K562 (cell line): ENCODE measurements around the gene EVA1B. TPM values are rescaled to one million over a fixed set of nuclear protein-coding genes. Genes with fewer than 3 reads are reported as not detected.

ENCODE experiments used
- ATAC-seq: fragments of 200-7000 bp; cut with Tn5 transposase; 3 replicates; pipeline ENCODE4 v1.9.1; 2020; ENCODE audit warnings: moderate library complexity
- BruUV-seq: library from RNA; stranded (reverse); fragments of 400-500 nt; replicated peaks from 2 replicates; lab custom pipeline; 2021; lab: Mats Ljungman, UMichigan
- CTCF ChIA-PET: fragments of 300-600 bp; formaldehyde crosslinking; extraction: SDS; loops from one replicate; lab custom pipeline; 2021; ENCODE audit warnings: low intra/inter-chr PET ratio; lab: Yijun Ruan, JAX
- POLR2A ChIA-PET: fragments of 300-600, 350-650 bp; sonication (Branson Sonifier 250); formaldehyde crosslinking; extraction: SDS; loops from one replicate; lab custom pipeline; 2021; ENCODE audit warnings: antibody characterized with exemption, inconsistent platforms; lab: Yijun Ruan, JAX
- DNase-seq, 4 experiments: peaks; one replicate each; pipeline versions ENCODE4 v3.0.0 to v3.0.0-alpha.2; 2011 to 2018; ENCODE audit warnings: low spot score in 3 of 4, mixed read lengths in 3 of 4; ENCODE audit errors: extremely low read depth in 1 of 4
- FAIRE-seq: peaks from 2 replicates; lab custom pipeline; 2011; peaks lifted over from hg19 to GRCh38; lab: Jason Lieb, UNC
- H2AFZ ChIP-seq: 2 replicates; pipeline ENCODE4 v1.6.0; 2011; ENCODE audit warnings: low read depth, low read length, control low read depth, inconsistent platforms
- H3K27ac ChIP-seq: fragments of 200-600 bp; 3 replicates; pipeline ENCODE4 v1.8.0; 2011; ENCODE audit warnings: low read depth, mild to moderate bottlenecking, control low read depth, inconsistent platforms, low read length, moderate library complexity, mixed read lengths; ENCODE audit errors: extremely low read depth
- H3K27me3 ChIP-seq, 2 experiments: fragments of 300-600 bp in 1 of 2; 2 replicates in 1 of 2; 3 replicates in 1 of 2; pipeline versions ENCODE4 v1.6.0 to v1.8.0; 2011; ENCODE audit warnings: inconsistent platforms in 2 of 2, low read length in 2 of 2, mild to moderate bottlenecking in 1 of 2, mixed read lengths in 1 of 2, moderate library complexity in 1 of 2; ENCODE audit not compliant: control insufficient read depth in 2 of 2, insufficient read depth in 2 of 2
- H3K36me3 ChIP-seq: fragments of 300-600 bp; 3 replicates; pipeline ENCODE4 v1.8.0; 2011; ENCODE audit warnings: mild to moderate bottlenecking, low read length, inconsistent platforms; ENCODE audit not compliant: control insufficient read depth, insufficient read depth
- H3K4me1 ChIP-seq, 2 experiments: fragments of 200-600 bp in 1 of 2; replicated peaks in 1 of 2; 2 replicates in 1 of 2; 3 replicates in 1 of 2; pipeline versions ENCODE4 v1.5.1 to v1.8.0; 2011; ENCODE audit warnings: inconsistent platforms in 2 of 2, low read length in 2 of 2, mild to moderate bottlenecking in 1 of 2, mixed read lengths in 1 of 2, moderate library complexity in 1 of 2; ENCODE audit not compliant: control insufficient read depth in 2 of 2, insufficient read depth in 2 of 2
- H3K4me2 ChIP-seq: 2 replicates; pipeline ENCODE4 v1.6.1; 2011; ENCODE audit warnings: low read length, control low read depth, inconsistent platforms, mixed read lengths; ENCODE audit not compliant: insufficient read depth
- H3K4me3 ChIP-seq: fragments of 200-600 bp; sonication (generic), shearing (Covaris generic); 2 replicates; pipeline ENCODE4 v1.5.1; 2016; ENCODE audit warnings: control low read depth, inconsistent platforms
- H3K79me2 ChIP-seq: fragments of 200-600 bp; 3 replicates; pipeline ENCODE4 v1.8.0; 2011; ENCODE audit warnings: low read length, inconsistent platforms; ENCODE audit not compliant: control insufficient read depth, insufficient read depth
- H3K9ac ChIP-seq, 2 experiments: 2 replicates each; pipeline versions ENCODE4 v1.6.0 to v1.6.1; 2011; ENCODE audit warnings: low read depth in 2 of 2, low read length in 2 of 2, control low read depth in 1 of 2, inconsistent platforms in 1 of 2, mild to moderate bottlenecking in 1 of 2, mixed read lengths in 1 of 2; ENCODE audit not compliant: insufficient read depth in 1 of 2
- H3K9me1 ChIP-seq: one replicate; pipeline ENCODE4 v1.6.0; 2011; ENCODE audit warnings: inconsistent platforms, mild to moderate bottlenecking, low read length, moderate library complexity; ENCODE audit not compliant: control insufficient read depth, insufficient read depth
- H3K9me3 ChIP-seq: replicated peaks from 2 replicates; pipeline ENCODE4 v1.5.1; 2011; ENCODE audit warnings: low read depth, low read length, inconsistent platforms; ENCODE audit not compliant: control insufficient read depth, insufficient read depth
- H4K20me1 ChIP-seq: replicated peaks from 2 replicates; pipeline ENCODE4 v1.6.1; 2011; ENCODE audit warnings: low read length, inconsistent platforms, mixed read lengths; ENCODE audit not compliant: control insufficient read depth, insufficient read depth
- HDAC3 ChIP-seq: fragments of 450-650 bp; IDR thresholded peaks from 2 replicates; pipeline ENCODE4 v1.6.1; 2018; ENCODE audit warnings: borderline replicate concordance, mild to moderate bottlenecking, moderate library complexity; ENCODE audit not compliant: partially characterized antibody
- ILK ChIP-seq: fragments of 450-650 bp; IDR thresholded peaks from 2 replicates; pipeline ENCODE4 v1.6.1; 2016; ENCODE audit warnings: missing genetic modification characterization, low read depth, mild to moderate bottlenecking, missing compliant biosample characterization, moderate library complexity, borderline replicate concordance
- MAZ ChIP-seq, 2 experiments: fragments of 450-650 bp in 1 of 2; sonication (generic) in 1 of 2; formaldehyde crosslinking; IDR thresholded peaks in 1 of 2; conservative IDR thresholded peaks in 1 of 2; 2 replicates each; pipeline versions ENCODE4 v1.4.0 to v1.5.0; 2020; ENCODE audit warnings: mild to moderate bottlenecking in 1 of 2, missing genetic modification reagents in 1 of 2
- MEF2D ChIP-seq: conservative IDR thresholded peaks from 2 replicates; pipeline ENCODE4 v1.6.1; 2016; ENCODE audit warnings: low read depth, missing genetic modification characterization, missing compliant biosample characterization
- WGBS: fragments of 100-300 bp; shearing (Covaris generic); methylation state at CpG from one replicate; pipeline ENCODE4 v1.1.6; 2016; ENCODE audit warnings: low coverage, mixed read lengths; ENCODE audit not compliant: insufficient coverage; ENCODE audit errors: missing lambda C conversion rate; 5-methylcytosine and 5-hydroxymethylcytosine counted together
- in situ Hi-C: fragments of 300-500 bp; cut with MboI; formaldehyde crosslinking; loops from 4 replicates; pipeline ENCODE4 v1.15.0; 2018; ENCODE audit warnings: inconsistent platforms, mixed read lengths
- intact Hi-C: fragments of 100-400 bp; cut with micrococcal nuclease; formaldehyde crosslinking; loops from 2 replicates; pipeline ENCODE4 v1.14.2; 2022
- polyA plus RNA-seq, 8 experiments: library from polyadenylated mRNA; depleted of rRNA in 4 of 8; stranded (reverse) in 5 of 8; unstranded in 3 of 8; fragments of >200 nt; fragmentation: Nextera tagmentation in 2 of 8; fragmentation: Illumina TruSeq in 1 of 8; extraction: Ambion mirVana in 2 of 8; extraction: Trizol in 1 of 8; gene quantifications; 2 replicates each; pipeline versions ENCODE4 v1.2.1 to v1.2.3, GENCODE V29; 2011 to 2014; ENCODE audit warnings: inconsistent platforms in 1 of 8, missing spikeins in 1 of 8
- total RNA-seq, 7 experiments: library from RNA; depleted of rRNA in 6 of 7; stranded (reverse); fragments of >200 nt in 6 of 7; fragmentation: Illumina TruSeq in 2 of 7; extraction: Trizol in 2 of 7; gene quantifications; 2 replicates each; pipeline versions ENCODE4 v1.2.1 to v1.2.3, GENCODE V29; 2011 to 2021; ENCODE audit warnings: low replicate concordance in 1 of 7
- TF ChIP-seq, protein P1 (sequence below): fragments of 200-800 bp; sonication (Bioruptor generic); IDR thresholded peaks from 2 replicates; pipeline ENCODE4 v1.6.1; 2017; ENCODE audit warnings: missing genetic modification characterization, missing compliant biosample characterization

EVA1B gene
- total and polyA plus RNA-seq, 9 of the 15 experiments (the other 6 are each of a cell fraction or from before 2014, with no cell fraction given): 0.08 to 65.7 (median 2.4) TPM

DNA sequence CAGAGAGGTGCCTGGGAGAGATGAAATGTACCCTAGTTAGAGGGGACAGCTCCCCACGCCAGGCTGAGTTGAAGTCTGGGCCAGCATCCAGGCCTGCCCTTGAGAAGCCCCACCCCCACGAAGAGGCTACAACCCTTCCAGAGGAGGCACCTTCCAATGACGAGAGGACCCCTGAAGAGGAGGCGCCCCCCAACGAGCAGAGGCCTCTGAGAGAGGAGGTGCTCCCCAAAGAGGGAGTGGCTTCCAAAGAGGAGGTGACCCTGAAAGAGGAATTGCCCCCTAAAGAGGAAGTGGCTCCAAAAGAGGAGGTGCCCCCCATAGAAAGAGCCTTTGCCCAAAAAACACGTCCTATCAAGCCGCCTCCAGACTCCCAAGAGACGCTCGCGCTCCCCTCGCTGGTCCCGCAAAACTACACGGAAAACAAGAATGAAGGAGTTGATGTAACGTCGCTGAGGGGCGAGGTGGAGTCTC, 3.1 kb downstream of the EVA1B start (continued):
- TF ChIP-seq, protein P1, sequence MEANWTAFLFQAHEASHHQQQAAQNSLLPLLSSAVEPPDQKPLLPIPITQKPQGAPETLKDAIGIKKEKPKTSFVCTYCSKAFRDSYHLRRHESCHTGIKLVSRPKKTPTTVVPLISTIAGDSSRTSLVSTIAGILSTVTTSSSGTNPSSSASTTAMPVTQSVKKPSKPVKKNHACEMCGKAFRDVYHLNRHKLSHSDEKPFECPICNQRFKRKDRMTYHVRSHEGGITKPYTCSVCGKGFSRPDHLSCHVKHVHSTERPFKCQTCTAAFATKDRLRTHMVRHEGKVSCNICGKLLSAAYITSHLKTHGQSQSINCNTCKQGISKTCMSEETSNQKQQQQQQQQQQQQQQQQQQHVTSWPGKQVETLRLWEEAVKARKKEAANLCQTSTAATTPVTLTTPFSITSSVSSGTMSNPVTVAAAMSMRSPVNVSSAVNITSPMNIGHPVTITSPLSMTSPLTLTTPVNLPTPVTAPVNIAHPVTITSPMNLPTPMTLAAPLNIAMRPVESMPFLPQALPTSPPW (CRISPR knock-in tag): no peak

GRCh38 chr1:36309397-36309796, 14.0 kb downstream of the EVA1B start:
- ATAC-seq (no peak), FAIRE-seq (no peak), DNase-seq (no peak)
- H2AFZ ChIP-seq: no peak overlapping the region
- peaks cover 4 to 23% of the 10 kb centered on the region in 2 experiments; a peak in 3 of 5 replicates for H3K4me1 ChIP-seq
- TF ChIP-seq HDAC3 (no peak), MAZ (CRISPR knock-in tag; conservative IDR thresholded peaks at IDR 0.05 in 1 of 2, IDR thresholded peaks at IDR 0.05 in 1 of 2) (no peak), ILK (tag) (no peak), MEF2D (tag) (no peak)
- WGBS: 79% methylated on average over 7 of the region's 7 CpGs
- H3K9ac ChIP-seq: no peak overlapping the region
- in situ Hi-C loops (no loop called here), intact Hi-C loops (no loop called here)
- H3K27me3 ChIP-seq: no peaks in the 10 kb centered on the region
- ChIA-PET CTCF (no interaction called here), POLR2A (interaction anchor here (0.5 to 2.5 kb wide), 5 partner anchors 11 to 216 kb away, joined by 3 to 19 read pairs (median 4); no protein-coding TSS in a partner anchor)
- no peak overlapping the region for H3K4me2 ChIP-seq
- H3K9me1 ChIP-seq: peaks cover 7% of the 10 kb centered on the region
- H4K20me1 ChIP-seq: no peaks in the 10 kb centered on the region
- no peaks in the 10 kb centered on the region for H3K79me2 ChIP-seq
- peaks cover 10% of the 10 kb centered on the region; the same call in 1 of the 3 replicates for H3K36me3 ChIP-seq
- no peak overlapping the region for H3K4me3 ChIP-seq
- BruUV-seq: no TSS peak
- no peak overlapping the region for H3K27ac ChIP-seq
- no peaks in the 10 kb centered on the region for H3K9me3 ChIP-seq
